Mesothelial cell of epicardium (in vitro differentiated cells): ENCODE results near the gene ZFP3. TPM values are rescaled to one million over a fixed set of nuclear protein-coding genes. Genes with fewer than 3 reads are reported as not detected.

Experiments
- DNase-seq, 2 experiments: peaks; one replicate each; pipeline ENCODE4 v3.0.0; 2021; ENCODE audit warnings: low spot score in 2 of 2; ENCODE audit not compliant: unreplicated experiment in 2 of 2
- H3K27ac Mint-ChIP-seq: 2 replicates; pipeline ENCODE4 v1.8.0; 2021; ENCODE audit warnings: mixed read lengths
- H3K27me3 Mint-ChIP-seq: 2 replicates; pipeline ENCODE4 v1.8.0; 2021; ENCODE audit warnings: low read depth, mixed read lengths
- H3K36me3 Mint-ChIP-seq: 2 replicates; pipeline ENCODE4 v1.8.0; 2021; ENCODE audit warnings: mixed read lengths
- H3K4me1 Mint-ChIP-seq: 2 replicates; pipeline ENCODE4 v1.8.0; 2021; ENCODE audit warnings: mixed read lengths
- H3K4me3 Mint-ChIP-seq: 2 replicates; pipeline ENCODE4 v1.8.0; 2021; ENCODE audit warnings: mild to moderate bottlenecking, moderate library complexity, mixed read lengths
- H3K9me3 Mint-ChIP-seq: 2 replicates; pipeline ENCODE4 v1.8.0; 2021; ENCODE audit warnings: mixed read lengths
- total RNA-seq: library from RNA; stranded (reverse); gene quantifications from 3 replicates; pipeline ENCODE4 v1.2.1, GENCODE V29; 2021
- TF ChIP-seq, protein P1 (sequence below): fragments of 200-600 bp; sonication (generic); IDR thresholded peaks from one replicate; pipeline ENCODE4 v1.5.0; 2021; ENCODE audit warnings: antibody characterized with exemption; ENCODE audit not compliant: unreplicated experiment

Gene ZFP3
- total RNA-seq, 1 donor from 2014 or later: 0.96 TPM

DNA sequence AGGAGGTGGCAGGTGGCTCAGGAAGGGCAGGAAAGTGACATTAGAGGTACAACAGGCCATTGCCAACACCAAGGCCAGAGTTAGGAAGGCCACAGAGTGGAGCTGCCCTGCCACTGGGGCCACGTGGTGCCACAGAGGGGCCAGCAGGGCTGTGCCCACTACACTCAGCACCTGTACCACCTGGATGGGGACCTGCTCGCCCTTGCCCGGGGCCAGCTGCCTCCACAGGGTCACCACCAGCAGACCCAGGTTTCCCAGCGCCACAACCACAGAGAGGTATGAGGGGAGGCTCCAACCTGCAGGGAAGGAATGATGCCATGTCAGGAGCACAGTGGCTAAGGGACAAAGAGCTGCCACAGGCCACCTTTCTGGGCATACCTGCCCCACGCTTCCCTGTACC lies 44.2 kb upstream of the ZFP3 start:
- no peaks in the 10 kb centered on the region for H3K36me3 Mint-ChIP-seq
- no peaks in the 10 kb centered on the region for H3K9me3 Mint-ChIP-seq
- peaks cover 3% of the 10 kb centered on the region for H3K4me1 Mint-ChIP-seq
- TF ChIP-seq, protein P1, sequence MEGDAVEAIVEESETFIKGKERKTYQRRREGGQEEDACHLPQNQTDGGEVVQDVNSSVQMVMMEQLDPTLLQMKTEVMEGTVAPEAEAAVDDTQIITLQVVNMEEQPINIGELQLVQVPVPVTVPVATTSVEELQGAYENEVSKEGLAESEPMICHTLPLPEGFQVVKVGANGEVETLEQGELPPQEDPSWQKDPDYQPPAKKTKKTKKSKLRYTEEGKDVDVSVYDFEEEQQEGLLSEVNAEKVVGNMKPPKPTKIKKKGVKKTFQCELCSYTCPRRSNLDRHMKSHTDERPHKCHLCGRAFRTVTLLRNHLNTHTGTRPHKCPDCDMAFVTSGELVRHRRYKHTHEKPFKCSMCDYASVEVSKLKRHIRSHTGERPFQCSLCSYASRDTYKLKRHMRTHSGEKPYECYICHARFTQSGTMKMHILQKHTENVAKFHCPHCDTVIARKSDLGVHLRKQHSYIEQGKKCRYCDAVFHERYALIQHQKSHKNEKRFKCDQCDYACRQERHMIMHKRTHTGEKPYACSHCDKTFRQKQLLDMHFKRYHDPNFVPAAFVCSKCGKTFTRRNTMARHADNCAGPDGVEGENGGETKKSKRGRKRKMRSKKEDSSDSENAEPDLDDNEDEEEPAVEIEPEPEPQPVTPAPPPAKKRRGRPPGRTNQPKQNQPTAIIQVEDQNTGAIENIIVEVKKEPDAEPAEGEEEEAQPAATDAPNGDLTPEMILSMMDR: peak; percentile 3
- no peak overlapping the region for H3K27ac Mint-ChIP-seq
- H3K27me3 Mint-ChIP-seq: peaks cover 38% of the 10 kb centered on the region
- DNase-seq: no peak
- H3K4me3 Mint-ChIP-seq: no peak overlapping the region

DNA sequence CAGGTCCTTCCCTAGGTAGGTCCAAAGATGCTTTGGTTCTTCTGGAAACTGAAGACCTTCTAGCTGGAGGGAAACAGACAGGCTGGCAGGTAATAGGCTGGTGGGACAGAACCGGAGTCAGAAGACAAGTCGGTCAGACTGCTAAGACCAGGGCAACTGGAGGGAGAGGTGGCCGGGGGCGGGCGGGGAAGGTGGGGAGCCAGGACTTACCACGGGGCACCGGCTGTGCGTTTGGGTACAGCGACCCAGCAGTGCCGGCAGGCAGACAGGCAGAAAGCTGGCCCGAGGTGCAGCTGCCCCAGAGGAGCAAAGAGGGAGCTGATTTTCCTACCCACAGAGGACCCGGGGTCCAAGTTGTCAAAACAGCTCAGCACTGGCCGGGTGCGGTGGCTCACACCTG lies 43.6 kb upstream of the ZFP3 start:
- Mint-ChIP-seq H3K9me3 (peaks cover 1% of the 10 kb centered on the region), H3K4me3 (peak overlapping the region; percentile 20), H3K36me3 (no peaks in the 10 kb centered on the region), H3K27me3 (peaks cover 35% of the 10 kb centered on the region), H3K27ac (no peak overlapping the region), H3K4me1 (peaks cover 3% of the 10 kb centered on the region)
- TF ChIP-seq, protein P1: no peak
- no peak for DNase-seq

DNA sequence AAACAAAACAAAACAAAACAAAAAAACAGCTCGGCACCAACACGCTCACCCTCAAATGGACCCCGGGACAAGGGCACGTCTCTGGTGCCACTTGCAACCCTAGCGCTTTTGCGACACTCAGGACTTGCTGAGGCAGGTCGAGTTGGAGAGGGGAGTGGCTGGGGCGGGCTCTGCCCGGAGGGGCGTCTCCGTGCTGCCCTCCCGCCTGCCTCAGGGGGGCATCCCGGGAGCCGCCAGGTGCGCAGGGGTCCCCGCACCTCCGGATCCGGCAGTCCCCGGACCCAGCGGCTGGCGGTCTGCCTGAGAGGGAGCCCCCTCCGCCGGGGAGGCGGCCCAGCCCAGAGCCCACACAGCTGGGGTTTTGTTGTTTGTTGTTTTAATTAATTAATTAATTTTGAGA lies 43.0 kb upstream of the ZFP3 start, which contains the start of gene SLC52A1:
TSS of gene SLC52A1 (minus strand) at position 112 of the 400 bp plus-strand sequence. CDS start 820 bp downstream, outside the sequence.
- no peak within 1 kb of the TSS for H3K27ac Mint-ChIP-seq
- H3K9me3 Mint-ChIP-seq: peaks cover 4% of the 10 kb centered on the region
- H3K27me3 Mint-ChIP-seq: peaks cover 31% of the 10 kb centered on the region
- peak within 1 kb of the TSS; percentile 20 for H3K4me3 Mint-ChIP-seq
- H3K4me1 Mint-ChIP-seq: peaks cover 3% of the 10 kb centered on the region
- TF ChIP-seq, protein P1: no peak
- DNase-seq: no peak
- no peaks in the 10 kb centered on the region for H3K36me3 Mint-ChIP-seq

DNA sequence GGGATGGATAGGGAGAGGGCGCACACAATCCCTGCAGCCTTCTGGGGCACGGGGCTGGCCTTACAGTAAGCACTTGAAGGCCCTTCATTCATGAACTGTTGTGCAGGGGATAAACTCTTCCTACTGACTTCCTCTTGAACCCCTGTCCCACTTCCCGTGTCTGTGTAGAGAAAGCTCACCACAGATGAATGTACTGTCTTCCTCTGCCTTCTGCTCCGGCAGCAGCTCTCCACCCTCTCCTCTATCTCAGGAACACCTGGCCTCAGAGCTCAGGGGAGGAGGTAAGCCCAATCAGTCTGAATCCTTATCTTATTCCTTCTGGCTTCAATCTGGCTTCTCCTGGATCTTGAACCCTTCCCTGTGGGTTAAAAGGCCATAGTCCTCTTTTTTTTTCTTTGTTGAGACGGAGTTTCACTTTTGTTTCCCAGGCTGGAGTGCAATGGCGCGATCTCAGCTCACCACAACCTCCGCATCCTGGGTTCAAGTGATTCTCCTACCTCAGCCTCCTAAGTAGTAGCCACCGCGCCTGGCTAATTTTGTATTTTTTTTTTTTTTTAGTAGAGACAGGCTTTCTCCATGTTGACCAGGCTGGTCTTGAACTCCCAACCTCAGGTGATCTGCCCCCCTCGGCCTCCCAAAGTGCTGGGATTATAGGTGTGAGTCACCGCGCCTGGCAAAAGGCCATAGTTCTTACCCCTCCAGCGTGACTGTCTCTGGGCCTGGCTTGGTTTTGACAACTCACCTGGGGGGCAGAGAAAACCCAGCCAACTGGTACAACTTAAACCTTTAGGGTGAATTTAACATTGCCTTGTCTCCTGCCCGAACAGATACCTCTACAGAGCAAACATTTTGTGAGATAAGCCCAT lies 35.9 kb upstream of the ZFP3 start:
- H3K4me3 Mint-ChIP-seq: no peak overlapping the region
- H3K36me3 Mint-ChIP-seq: no peaks in the 10 kb centered on the region
- H3K9me3 Mint-ChIP-seq: peaks cover 4% of the 10 kb centered on the region
- DNase-seq: no peak
- TF ChIP-seq, protein P1: no peak
- H3K27ac Mint-ChIP-seq: no peak overlapping the region
- H3K4me1 Mint-ChIP-seq: no peaks in the 10 kb centered on the region
- H3K27me3 Mint-ChIP-seq: peaks cover 4% of the 10 kb centered on the region

DNA sequence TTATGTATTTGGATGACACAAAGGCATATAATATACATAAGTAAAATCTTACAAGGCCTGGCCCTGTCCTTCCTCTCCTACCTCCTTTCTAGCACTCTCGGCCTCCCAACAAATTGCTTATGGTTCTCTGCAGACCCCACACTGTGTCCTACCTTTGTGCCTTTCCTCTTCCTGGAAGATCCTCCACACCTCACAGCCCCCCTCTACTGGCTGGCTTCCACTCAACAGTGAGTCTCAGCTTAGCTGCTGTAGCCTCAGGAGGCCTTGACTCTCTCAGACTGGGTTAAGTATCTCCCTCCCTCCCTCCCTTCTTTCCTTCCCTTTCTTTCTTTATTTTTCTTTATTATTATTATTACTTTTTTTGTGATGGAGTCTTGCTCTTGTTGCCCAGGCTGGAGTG lies 34.7 kb upstream of the ZFP3 start:
- TF ChIP-seq, protein P1: no peak
- no peak for DNase-seq
- Mint-ChIP-seq H3K27me3 (peaks cover 4% of the 10 kb centered on the region), H3K27ac (no peak overlapping the region), H3K9me3 (peaks cover 4% of the 10 kb centered on the region), H3K4me1 (no peaks in the 10 kb centered on the region), H3K4me3 (no peak overlapping the region), H3K36me3 (no peaks in the 10 kb centered on the region)
